LNCaP clone FGC (cell line): ENCODE results near the gene MARCO.

ENCODE experiments used
- DNase-seq: peaks from one replicate; pipeline ENCODE4 v3.0.0-alpha.2; 2011; ENCODE audit warnings: low read depth
- H3K4me3 ChIP-seq: 2 replicates; pipeline ENCODE4 v1.5.1; 2011; ENCODE audit warnings: mild to moderate bottlenecking, low read depth, low read length, control low read depth
- TF ChIP-seq, protein P1 (sequence below): IDR thresholded peaks from 2 replicates; pipeline ENCODE4 v1.5.1; 2012; ENCODE audit warnings: mild to moderate bottlenecking; ENCODE audit not compliant: control insufficient read depth, insufficient read depth; ENCODE audit errors: extremely low read depth

Gene MARCO

GRCh38 chr2:118925476-118925875, 16.5 kb upstream of the MARCO start:
- TF ChIP-seq, protein P1, sequence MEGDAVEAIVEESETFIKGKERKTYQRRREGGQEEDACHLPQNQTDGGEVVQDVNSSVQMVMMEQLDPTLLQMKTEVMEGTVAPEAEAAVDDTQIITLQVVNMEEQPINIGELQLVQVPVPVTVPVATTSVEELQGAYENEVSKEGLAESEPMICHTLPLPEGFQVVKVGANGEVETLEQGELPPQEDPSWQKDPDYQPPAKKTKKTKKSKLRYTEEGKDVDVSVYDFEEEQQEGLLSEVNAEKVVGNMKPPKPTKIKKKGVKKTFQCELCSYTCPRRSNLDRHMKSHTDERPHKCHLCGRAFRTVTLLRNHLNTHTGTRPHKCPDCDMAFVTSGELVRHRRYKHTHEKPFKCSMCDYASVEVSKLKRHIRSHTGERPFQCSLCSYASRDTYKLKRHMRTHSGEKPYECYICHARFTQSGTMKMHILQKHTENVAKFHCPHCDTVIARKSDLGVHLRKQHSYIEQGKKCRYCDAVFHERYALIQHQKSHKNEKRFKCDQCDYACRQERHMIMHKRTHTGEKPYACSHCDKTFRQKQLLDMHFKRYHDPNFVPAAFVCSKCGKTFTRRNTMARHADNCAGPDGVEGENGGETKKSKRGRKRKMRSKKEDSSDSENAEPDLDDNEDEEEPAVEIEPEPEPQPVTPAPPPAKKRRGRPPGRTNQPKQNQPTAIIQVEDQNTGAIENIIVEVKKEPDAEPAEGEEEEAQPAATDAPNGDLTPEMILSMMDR: no peak

GRCh38 chr2:118925981-118926380, 16.0 kb upstream of the MARCO start:
- TF ChIP-seq, protein P1: no peak
- H3K4me3 ChIP-seq: no peak overlapping the region
- no peak for DNase-seq

More at GRCh38 chr2:118925476-118925875, 16.5 kb upstream of the MARCO start:
- no peak for DNase-seq
- H3K4me3 ChIP-seq: no peak overlapping the region

GRCh38 chr2:118929059-118929458, 12.9 kb upstream of the MARCO start:
- H3K4me3 ChIP-seq: no peak overlapping the region
- TF ChIP-seq, protein P1: no peak
- no peak for DNase-seq

DNA sequence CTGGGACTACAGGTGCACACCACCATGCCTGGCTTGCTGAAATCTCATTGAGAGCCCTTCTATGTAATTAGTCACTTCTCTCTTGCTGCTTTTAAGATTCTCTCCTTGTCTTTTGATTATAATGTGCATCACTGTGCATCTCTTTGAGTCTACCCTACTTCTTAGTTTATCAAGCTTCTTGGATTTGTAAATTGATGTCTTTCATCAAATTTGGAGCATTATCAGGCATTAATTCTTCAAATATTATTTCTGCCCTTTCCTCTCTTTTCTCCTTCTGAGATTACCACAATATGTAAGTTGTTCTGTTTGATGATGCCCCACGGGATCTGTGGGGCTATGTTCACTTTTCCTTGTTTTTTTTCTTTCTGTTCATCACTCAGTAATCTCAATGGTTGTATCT, 9.0 kb upstream of the MARCO start:
- no peak for DNase-seq
- no peak overlapping the region for H3K4me3 ChIP-seq
- TF ChIP-seq, protein P1: no peak

GRCh38 chr2:118936306-118936705, 5.7 kb upstream of the MARCO start:
- TF ChIP-seq, protein P1: no peak
- DNase-seq: no peak
- H3K4me3 ChIP-seq: no peak overlapping the region

DNA sequence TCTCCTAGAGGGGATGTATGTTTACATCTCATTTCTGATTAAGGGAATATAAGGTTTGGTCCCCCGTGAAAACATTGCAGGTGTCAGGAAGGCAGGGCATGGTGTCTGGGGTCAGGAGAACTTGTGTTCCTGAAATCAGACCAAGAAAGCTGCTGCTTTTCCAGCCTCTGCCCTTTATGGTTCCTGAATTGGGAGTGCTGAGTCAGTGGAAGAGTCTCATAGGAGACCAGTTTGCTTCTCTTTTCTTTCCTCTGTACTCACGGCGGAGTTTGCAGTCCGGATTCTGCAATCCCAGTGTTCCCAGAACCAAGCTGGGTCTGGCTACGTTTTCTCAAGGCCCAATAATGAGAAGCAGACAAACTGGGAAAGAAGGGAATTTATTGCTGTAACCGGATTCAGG, 5.1 kb upstream of the MARCO start:
- DNase-seq: no peak
- TF ChIP-seq, protein P1: no peak
- no peak overlapping the region for H3K4me3 ChIP-seq

- no peak for DNase-seq
- TF ChIP-seq, protein P1: no peak
- H3K4me3 ChIP-seq: no peak overlapping the region
Measured at GRCh38 chr2:118937817-118938216, 4.2 kb upstream of the MARCO start.
